ENCODE measurements around the gene DENND6B.

The DENND6B gene

GRCh38 chr22:50314081-50314454 lies 12.7 kb downstream of the DENND6B start:
- DNase-seq (ENCODE audit: low read depth), result no peak

DNA sequence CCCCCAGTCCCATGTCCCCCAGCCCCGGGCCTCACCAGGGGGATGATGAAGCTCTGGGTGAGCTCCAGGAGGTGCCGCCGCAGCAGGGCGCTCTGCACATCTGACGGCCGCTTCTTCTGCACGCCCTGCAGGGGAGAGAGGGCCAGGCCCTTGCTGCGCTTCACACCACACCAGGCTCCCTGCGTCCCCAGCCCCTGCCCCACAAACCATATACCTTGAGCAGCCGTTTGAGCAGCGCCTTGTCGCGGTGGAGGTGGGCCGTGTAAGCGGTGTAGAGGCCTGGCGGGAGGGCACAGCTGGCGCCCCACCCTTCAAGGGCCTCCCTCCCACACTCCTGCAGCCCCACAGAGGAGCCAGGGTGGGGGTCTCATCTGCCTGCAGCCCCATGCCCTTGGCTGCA lies 13.2 kb downstream of the DENND6B start:
- H3K4me3 ChIP-seq (ENCODE audit: low read depth, low read length), result no peak overlapping the region
- no peak for DNase-seq (ENCODE audit: low read depth)
- no peak for TF ChIP-seq MYC (IDR thresholded peaks at IDR 0.05; ENCODE audit: low read depth, low read length)
- TF ChIP-seq CTCF (IDR thresholded peaks at IDR 0.05; ENCODE audit: low read depth, low read length), result no peak
- TF ChIP-seq, protein P1, sequence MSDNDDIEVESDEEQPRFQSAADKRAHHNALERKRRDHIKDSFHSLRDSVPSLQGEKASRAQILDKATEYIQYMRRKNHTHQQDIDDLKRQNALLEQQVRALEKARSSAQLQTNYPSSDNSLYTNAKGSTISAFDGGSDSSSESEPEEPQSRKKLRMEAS (IDR thresholded peaks at IDR 0.05; ENCODE audit: low read depth, low read length), result no peak
- TF ChIP-seq POLR2A (IDR thresholded peaks at IDR 0.05; ENCODE audit: extremely low read depth, insufficient read length), result no peak

More at GRCh38 chr22:50314081-50314454, 12.7 kb downstream of the DENND6B start:
- TF ChIP-seq MYC (IDR thresholded peaks at IDR 0.05; ENCODE audit: low read depth, low read length), result no peak
- no peak for TF ChIP-seq CTCF (IDR thresholded peaks at IDR 0.05; ENCODE audit: low read depth, low read length)
- TF ChIP-seq, protein P1 (IDR thresholded peaks at IDR 0.05; ENCODE audit: low read depth, low read length), result no peak
- TF ChIP-seq POLR2A (IDR thresholded peaks at IDR 0.05; ENCODE audit: extremely low read depth, insufficient read length), result no peak
- no peak overlapping the region for H3K4me3 ChIP-seq (ENCODE audit: low read depth, low read length)

DNA sequence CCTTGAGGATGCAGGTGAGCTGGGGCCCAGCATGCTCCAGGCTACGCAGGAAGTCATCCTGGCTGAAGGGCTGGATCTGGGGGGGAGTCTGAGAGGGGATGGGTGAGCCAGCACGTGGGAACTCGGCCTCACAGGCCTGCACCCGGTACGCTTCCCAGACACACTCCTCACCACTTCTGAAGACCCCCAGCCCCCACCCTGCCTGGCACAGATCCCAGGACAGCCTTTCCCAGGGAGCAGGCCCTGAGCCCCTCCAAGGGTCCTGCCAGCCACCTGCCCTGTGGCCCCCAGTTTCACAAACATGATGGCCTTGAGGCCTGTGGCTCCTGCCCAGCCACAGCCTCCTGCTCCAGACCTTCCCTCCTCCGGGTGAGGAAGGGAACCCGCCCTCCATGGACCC lies 13.8 kb downstream of the DENND6B start:
- no peak for TF ChIP-seq MYC (IDR thresholded peaks at IDR 0.05; ENCODE audit: low read depth, low read length)
- TF ChIP-seq, protein P1 (IDR thresholded peaks at IDR 0.05; ENCODE audit: low read depth, low read length), result no peak
- TF ChIP-seq POLR2A (IDR thresholded peaks at IDR 0.05; ENCODE audit: extremely low read depth, insufficient read length), result no peak
- no peak for TF ChIP-seq CTCF (IDR thresholded peaks at IDR 0.05; ENCODE audit: low read depth, low read length)
- H3K4me3 ChIP-seq (ENCODE audit: low read depth, low read length), result no peak overlapping the region
- no peak for DNase-seq (ENCODE audit: low read depth)

- no peak for DNase-seq (ENCODE audit: low read depth)
- TF ChIP-seq CTCF (IDR thresholded peaks at IDR 0.05; ENCODE audit: low read depth, low read length) (no peak), POLR2A (IDR thresholded peaks at IDR 0.05; ENCODE audit: extremely low read depth, insufficient read length) (no peak), MYC (IDR thresholded peaks at IDR 0.05; ENCODE audit: low read depth, low read length) (no peak)
- TF ChIP-seq, protein P1 (IDR thresholded peaks at IDR 0.05; ENCODE audit: low read depth, low read length), result no peak
- no peak overlapping the region for H3K4me3 ChIP-seq (ENCODE audit: low read depth, low read length)
These were observed 14.4 kb downstream of the DENND6B start for GRCh38 chr22:50312371-50312770.

- DNase-seq (ENCODE audit: low read depth), result no peak
- H3K4me3 ChIP-seq (ENCODE audit: low read depth, low read length), result no peak overlapping the region
- TF ChIP-seq POLR2A (IDR thresholded peaks at IDR 0.05; ENCODE audit: extremely low read depth, insufficient read length) (no peak), MYC (IDR thresholded peaks at IDR 0.05; ENCODE audit: low read depth, low read length) (no peak), CTCF (IDR thresholded peaks at IDR 0.05; ENCODE audit: low read depth, low read length) (no peak)
- TF ChIP-seq, protein P1 (IDR thresholded peaks at IDR 0.05; ENCODE audit: low read depth, low read length), result no peak
These were observed 15.0 kb downstream of the DENND6B start for GRCh38 chr22:50311606-50312351.
